ENCODE measurements around the gene GRIA1. TPM values are rescaled to one million over a fixed set of nuclear protein-coding genes. Genes with fewer than 3 reads are reported as not detected.

GRIA1 gene
- total RNA-seq: not detected in 2 replicates

DNA sequence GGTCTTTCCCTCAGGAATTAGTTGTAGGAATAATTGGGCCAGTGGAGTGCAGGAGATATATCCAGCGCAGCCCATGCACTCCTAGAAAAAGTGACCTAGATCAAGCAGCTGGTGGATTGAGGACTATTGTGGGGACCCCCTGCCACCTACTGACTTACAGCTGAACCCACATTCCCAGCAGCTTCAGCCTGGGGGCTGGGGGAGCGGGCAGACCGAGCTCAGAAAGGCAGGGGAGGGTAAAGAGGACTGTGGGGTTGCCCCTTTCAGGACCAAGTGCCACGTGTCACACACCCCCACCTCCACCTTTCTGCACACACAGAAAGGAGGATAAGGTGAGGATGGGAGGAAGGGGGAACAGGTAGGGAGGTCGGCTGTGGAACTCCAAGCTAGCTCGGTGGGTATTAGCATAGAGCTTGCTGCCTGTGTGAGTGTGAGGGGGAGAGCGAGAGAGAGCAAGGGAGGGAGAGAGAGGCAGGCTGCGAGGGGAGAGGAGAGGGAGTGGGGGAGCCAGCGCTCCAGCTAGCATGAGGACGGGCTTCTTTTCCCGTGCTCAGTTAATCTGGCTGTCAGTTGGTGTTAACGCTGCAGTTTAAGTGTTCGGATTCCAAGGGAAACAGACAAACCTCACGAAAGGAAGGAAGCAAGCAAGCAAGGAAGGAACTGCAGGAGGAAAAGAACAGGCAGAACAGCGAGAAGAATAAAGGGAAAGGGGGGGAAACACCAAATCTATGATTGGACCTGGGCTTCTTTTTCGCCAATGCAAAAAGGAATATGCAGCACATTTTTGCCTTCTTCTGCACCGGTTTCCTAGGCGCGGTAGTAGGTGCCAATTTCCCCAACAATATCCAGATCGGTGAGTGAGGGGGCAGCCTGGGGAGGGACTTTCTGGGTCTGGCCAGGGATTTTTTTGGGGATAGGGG, at the start of gene GRIA1:
Gene GRIA1 (plus strand): TSS at position 553 of the 920 bp plus-strand sequence.

